DMS114 treated with DMSO at 0.1 percent for 48 hours (cell line): Measurements from ENCODE around the gene IQCK.
"Not testable (repeated sequence)": the region's sequence is repeated elsewhere in the genome, so short reads cannot be mapped to it uniquely, and the experiment has no call there.

Experiments used
- DNase-seq: peaks from one replicate; lab custom pipeline; 2025; ENCODE audit not compliant: unreplicated experiment; lab: John Stamatoyannopoulos, UW

Gene IQCK

DNA sequence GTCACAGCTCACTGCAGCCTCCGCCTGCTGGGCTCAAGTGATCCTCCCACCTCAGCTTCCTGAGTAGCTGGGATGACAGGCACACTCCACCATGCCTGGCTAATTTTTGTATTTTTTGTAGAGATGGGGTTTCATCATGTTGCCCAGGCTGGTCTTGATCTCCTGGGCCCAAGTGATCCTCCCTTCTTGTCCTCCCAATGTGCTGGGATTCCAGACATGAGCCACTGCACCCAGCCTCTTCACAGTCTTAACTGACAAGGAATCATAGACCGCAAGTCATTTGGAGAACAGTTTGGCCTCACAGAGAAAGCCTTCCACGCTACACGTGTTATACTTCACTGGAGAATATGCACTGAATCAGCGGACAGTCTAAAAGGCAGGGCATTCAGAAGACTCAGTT, 83.3 kb downstream of the IQCK start:
- DNase-seq = not testable (repeated sequence)

DNA sequence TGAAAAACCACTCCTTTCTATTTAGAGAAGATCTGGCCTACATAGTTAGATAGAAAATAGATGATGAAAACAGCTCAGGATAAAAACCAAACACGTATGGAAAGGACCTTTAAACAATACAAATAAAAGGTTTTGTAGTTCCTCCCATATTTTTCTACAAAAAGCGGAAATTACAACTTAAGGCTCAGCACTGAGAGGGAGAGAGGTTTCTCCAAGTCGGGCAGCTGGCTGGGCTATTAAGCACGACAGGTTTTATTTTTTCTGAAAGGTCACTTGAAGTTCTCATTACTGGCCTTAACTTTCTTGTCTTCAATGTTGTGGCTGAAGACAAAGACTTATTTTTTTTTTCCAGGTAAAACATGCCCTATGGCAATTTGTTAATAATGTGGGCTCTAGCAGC, 83.8 kb downstream of the IQCK start:
- DNase-seq = not testable (repeated sequence)

DNA sequence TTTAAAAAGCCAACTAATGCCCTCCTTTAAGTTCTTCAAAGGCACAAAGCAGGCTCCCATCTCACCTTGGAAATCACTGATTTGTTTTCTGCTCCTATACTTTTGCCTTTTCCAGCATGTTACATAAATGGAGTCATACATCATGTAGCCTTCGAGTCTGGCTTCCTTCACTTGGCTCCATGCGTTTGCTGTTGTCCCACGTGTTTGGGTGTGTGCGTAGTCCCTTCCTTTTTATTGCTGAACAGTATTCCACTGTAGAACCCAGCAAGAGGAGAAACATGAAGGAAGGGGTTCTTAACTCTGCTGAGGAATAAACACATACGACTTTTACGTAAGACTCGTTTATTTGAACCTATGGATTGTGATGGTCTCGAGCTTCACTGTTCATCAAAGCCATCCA, 84.5 kb downstream of the IQCK start:
- no peak for DNase-seq

DNA sequence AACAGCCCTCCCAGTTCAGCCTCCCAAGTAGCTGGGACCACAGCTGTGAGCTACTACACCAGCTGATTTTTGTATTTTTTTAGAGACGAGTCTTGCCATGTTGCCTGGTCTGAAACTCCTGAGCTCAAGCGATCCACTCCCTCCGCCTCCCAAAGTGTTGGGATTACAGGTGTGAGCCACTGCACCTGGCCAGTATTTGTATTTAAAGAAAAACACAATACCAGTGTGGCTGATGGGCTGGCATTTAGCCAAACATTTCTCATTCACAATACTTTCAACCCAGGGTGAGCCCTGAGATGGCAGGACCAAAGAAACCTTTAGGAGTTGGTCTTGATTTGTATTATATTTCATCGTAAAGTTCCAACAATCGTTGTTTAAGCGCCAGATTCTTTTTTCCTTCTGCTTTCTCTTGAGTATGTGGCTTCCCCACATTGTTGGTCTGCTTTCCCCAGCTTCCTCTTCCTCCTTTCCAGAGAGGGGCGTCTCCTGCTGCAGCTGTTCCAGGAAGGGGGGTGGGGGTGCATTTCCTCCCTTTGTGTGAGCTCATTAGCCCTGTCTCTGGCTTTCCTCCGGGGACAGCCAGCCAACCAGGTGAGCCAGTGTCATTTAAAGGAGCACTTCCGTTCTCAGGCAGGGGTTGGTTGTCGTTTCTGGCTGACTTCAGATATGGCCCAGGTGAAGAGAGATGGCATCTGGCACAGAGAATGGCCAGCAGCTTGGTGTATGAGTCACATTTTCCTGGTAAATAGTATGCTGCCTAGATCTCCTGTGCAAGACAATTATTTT, 86.7 kb downstream of the IQCK start:
- DNase-seq = no peak

DNA sequence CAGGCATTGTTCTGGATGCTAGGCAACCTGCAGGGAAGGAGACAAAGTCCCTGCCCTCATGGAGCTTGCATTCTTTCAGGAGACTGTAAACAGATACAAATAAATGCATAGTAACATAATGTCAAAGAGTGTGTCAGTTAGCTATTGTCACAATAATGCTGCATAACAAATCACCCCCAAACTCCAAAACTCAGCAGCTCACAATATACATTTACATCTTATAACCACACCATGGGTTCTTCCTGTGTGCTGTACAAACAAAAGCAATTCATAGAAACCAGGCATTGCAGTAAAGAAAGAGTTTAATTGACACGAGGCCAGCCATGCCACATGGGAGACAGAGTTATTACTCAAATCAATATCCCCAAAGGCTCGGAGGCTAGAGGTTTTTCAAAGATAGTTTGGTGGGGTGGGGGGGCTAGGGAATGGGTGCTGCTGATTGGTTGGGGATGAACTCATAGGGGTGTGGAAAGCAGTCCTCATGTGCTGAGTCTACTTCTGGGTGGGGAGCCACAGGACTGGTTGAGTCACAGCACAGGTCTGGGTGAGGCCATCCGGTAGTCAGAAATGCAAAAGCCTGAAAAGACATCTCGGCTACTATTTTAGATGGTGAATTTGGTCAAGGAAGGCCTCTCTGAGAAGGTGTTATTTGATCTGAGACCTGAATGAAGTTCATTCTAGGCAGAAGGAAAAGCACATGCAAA, 87.5 kb downstream of the IQCK start:
- no peak for DNase-seq

DNA sequence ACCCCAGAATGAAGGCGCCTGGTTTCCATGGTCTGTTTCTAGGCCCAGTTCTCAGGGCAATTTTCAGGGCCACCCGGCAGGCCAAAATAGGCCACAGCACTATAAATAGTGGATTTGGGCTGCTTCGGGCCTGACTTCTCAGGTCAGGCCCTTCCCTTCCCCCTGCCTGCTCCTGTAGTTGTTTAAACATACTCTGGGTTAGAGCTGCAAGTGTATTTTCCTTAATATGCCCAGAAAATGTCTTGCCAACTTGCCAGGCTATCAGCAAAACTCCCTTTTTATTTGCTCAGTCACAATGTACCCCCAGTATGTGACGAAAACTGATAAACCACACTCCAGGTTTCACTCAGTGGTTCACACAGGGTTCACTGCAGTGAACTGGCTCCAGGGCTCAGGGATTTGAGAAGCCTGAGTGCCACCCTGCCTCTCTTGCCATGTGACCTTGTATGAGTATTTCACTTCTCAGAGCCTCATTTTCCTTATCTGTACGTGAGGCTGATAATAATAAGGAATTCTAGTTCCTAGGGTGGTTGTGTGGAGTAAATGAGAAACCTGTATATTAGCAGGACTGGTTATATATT, 90.1 kb downstream of the IQCK start:
- no peak for DNase-seq

DNA sequence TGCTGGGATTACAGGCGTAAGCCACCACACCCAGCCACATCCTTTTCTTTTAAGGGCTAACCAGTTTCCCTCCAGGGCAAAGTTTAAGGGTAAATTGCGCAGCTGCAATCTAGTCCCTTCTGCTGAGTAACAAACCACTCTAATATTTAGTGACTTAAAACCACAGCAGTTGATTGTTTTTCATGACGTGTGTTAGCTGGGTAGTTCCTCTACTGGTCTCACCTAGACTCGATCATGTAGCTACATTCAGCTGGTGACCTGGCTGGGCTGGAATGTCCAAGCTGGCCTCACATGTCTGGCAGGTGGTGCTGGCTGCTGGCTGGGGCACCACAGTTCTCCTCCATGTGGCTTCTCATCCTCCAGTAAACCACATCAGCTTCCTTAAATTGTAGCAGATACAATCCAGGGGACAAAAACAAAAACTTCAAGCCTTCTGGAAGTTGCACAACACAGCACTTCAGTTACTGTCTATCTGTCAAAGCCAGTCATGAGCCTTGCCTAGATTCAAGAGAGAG, 91.1 kb downstream of the IQCK start:
- DNase-seq = no peak

DNA sequence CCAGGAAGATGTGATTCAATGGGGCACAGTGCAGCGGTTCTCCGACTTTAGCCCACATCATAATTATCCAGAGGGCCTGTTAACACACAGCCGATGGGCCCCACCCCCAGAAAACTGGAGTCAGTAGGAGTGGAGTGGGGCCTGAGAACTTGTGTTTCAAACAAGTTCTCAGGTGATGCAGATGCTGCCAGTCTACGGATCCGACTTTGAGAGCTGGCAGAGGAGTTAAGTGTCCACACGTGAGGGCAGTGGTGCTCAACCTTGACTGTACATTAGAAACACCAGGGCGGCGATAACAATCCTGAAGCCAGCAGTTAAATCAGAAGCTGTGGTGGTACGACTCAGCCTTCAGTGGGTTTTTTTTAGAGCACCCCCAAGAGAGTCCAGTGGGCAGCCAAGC, 91.6 kb downstream of the IQCK start:
- no peak for DNase-seq

DNA sequence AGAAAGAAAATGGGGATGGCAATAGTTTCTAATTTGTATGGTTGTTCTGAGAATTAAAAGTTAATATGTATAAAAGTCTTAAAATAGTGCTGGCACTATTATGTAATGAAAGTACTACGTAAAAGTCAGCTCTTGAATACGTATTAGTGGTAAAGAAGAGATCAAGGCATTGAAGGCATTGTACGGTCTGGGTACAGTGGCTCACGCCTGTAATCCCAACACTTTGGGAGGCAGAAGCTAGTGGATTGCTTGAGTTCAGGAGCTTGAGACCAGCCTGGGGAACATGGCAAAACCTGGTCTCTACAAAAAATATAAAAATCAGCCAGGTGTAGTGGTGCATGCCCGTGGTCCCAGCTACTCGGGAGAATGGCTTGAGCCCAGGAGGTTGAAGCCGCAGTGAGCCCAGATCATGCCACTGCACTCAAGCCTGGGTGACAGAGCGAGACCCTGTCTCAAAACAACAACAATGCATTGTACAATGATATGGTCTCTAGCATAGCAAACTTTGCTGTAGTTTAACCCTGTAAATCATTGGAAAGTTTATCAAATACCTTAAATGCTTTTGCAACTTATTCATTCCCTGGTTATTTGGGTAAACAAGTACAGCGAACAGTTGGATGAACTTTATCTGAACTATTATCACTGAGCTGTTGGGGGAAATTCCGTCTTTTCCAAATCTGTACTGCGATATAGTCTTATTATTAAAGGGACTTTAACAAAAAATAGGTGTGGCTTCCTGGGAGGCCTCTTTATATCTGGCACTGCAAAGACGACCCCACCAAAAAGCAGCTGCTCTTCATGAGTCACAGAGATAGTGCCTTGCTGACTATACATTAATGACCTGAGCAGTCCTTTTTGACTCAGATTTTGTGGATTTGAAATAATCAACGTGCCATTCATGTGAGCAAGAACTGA, 93.0 kb downstream of the IQCK start:
- no peak for DNase-seq

DNA sequence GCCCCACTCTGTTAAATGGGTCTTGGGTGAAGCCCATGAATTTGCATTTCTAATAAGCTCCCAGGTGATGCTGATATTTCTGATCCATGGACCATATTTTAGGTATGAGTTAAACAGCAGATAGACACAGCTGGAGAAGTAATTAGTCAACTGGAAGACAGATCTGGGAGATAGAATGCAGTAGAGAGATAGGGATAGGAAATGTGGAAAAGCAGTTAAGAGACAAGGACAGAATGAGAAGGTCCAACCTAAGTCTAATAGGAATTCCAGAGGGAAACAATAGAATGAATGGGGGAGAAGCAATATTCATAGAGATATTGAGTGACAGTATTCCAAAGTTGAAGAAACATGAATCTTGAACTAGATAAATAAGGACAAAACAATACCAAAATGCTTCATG, 94.9 kb downstream of the IQCK start:
- DNase-seq = no peak

DNA sequence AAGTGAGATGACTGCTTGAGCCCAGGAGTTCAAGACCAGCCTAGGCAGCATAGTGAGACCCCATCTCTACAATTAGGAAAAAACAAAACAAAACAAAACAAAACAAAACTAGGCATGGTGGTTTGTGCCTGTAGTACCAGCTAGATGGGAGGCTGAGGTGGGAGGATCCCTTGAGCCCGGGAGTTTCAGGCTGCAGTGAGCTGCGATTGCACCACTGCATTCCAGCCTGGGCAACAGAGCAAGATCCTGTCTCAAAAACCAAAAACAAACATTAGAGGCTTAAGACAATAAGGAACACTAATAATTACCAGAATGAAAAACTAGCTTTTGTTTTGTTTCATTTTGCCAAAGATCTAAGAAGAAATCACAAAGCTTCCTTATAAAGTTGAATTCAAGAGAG, 97.3 kb downstream of the IQCK start:
- no peak for DNase-seq

DNA sequence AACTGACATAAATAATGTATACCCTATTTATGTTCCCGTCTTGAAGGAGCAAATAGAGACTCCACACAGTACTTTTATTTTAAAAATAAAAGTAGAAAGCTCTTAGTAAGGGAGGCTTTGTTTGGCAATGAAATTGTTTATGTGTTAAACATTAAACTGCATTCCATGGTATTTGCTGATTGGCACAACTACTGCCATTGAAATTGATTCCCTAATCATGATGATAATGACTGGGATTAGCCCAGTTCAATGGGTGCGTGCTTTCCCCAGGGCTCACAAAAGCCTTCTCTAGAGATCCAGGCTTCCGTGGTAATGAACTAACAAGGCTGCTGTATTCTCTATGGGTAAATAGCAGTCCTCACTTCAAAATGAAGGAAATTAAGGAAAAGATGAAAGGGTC, 99.1 kb downstream of the IQCK start:
- no peak for DNase-seq

DNA sequence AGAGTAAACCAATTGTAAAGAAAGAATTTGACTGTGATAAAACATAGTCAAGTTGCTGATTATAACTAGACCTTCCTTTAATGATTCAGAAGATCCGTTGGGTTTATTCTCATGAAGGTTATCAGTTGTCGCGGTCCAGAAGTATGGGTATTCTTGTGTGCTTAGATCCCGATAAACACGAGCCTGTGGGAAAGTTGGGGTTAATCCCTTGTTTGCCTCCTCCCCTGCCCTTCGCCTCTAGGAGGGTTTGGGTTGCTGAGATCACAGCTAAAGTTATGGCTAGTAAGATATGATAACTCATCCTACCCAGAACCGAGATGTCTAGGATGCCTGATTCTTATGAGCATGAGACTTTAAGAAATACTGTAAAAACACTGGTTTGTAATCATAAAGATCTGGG, 99.8 kb downstream of the IQCK start:
- no peak for DNase-seq

DNA sequence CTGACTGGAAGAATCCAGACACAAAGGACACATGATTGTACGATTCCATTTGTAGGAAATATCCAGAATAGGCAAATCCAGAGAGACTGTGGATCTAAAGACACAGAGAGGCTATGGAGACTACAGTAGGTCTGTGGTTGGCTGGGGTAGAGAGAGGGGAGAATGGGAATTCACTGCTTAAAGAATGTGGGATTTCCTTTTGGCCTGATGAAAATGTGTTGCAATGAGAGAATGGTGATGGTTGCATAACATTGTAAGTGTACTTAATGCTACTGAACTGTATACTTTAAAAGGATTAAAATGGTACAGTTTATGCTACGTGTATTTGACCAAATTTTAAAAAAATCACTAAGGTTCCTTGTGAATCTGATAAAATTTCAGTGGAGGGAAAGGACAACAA, 104.5 kb downstream of the IQCK start:
- no peak for DNase-seq

DNA sequence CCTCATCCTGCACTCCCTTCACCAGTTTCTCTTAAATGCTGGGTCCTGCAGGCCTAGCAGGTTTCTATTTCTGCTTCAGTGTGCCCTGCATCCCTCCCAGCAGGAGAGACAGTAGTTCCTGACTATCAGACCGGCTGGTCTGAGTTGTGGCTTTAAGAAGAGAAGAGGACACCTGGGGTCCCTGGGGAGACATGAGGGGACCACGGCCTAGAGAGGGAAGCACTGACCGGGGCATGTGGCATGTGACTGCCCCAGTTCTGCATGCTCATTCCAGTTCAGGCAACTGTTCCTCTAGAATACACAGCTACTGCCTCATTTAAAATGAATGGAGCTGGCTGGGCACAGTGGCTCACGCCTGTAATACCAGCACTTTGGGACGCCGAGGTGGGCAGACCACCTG, 105.3 kb downstream of the IQCK start:
- no peak for DNase-seq

DNA sequence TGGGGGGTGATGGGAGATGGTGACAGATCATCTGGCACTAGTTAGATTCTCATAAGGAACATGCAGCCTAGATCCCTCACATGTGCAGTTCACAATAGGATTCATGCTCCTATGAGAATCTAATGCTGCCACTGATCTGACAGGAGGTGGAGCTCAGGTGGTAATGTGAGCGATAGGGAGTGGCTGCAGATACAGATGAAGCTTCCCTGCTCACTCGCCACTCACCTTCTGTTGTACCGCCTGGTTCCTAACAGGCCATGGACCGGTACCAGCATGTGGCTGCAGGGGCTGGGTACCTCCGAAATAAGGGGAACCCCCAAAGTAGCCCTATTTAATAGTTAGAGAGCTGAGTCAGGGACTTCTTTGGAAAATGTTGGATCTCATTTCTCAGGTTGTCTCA, 106.1 kb downstream of the IQCK start:
- no peak for DNase-seq

DNA sequence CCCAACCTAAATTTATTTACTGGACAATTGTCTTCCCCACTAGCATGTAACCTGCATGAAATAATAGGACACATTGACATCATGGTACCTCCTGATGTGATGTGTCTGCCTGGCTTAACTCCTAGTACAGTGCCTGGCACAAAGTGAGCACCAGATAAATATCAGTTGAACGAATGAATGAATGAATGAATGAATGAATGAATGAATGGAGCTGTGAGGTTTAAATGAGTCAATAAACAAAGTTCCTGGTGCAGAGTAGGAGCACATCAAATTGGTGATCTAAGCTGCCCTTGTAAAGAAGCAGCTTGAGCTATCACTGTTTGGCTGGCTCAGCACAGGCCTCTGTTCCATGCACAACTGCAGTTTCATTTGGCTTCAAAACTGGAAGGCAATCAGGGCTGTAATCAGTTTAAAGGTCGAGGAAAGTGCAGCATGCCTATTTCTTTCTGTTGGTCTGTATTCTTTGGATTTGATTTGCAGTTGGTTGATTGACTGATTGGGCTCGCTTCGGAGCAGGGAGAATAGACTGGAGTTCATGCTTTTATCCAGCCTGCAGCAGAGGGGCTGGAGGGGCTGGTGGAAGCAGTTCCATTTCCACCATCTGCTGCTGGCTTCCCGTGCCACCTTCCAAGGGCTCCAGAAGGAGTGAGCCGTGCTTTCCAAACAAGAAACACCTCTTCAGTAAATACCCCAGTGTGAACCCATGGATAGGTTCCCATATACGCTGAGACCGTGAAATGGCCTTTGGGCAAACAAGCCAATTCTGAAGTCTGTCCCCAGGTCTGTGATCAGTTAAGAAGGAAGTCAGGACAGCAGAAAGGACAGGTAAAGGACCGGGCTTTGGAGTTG, 112.0 kb downstream of the IQCK start:
- DNase-seq = no peak

DNA sequence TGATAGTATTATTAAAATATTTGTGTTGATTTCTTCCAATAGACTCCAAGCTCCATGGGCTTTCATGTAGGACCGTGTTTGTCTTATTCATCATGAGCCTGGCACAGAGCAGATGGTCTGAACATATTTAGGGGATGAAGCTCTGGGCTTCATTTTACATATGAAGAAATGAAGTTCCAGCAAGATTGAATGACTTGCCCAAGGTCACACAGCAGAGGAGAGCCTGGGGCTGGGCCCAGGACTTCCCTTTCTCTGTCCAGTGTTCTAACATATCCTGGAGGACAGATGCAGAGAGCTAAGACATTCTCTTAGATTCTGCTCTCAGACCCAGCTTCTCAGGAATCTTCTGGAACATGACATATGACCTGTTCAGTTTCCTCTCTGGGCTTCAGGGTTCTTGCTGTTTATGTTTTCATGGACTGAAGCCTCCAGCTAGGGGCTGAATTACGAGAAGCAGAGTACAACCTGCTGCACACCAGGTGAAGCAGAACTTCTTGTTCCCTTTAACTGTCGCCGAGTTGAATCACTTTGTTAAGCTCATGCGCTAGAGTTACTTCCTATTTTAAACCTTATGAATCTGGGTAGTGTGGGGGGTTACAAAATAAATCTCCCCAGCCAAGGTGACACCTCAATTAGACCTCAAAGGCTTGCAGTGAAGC, 113.0 kb downstream of the IQCK start:
- no peak for DNase-seq

DNA sequence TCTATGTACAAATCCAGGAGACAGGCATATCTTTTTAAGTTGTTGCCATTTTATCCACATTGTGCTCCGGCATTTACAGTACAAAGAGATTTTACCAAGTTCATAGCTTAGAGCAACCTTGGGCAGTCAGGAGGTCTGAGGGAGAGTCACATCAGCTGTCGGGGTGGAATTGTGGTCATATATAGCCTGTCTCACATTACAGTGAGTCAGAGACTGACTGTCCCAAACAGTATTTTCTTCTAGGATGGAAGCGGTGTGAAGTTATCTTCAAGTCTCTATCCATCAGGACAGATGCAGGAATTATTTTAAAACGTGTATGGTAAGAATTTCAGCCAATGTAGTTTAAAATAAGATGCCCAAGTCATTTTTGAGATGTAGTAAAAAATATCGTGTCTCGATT, 113.6 kb downstream of the IQCK start:
- no peak for DNase-seq

DNA sequence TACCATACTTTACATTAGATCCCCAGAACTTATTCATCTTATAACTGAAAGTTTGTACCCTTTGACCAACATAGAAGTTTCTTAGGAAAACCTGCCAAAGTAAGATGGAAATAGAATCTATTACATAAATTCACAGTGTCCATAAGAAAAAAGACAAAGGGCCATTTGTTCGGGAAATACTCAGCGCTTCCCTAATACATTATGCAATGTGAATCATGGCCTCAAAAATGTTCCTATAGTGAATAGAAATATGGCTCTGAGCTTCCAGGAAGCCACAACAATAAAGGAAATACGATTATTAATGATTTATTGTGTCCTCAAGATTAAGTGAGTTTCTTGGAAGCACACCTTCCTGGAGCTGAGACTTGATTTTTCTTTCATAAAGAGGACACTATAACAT, 115.1 kb downstream of the IQCK start:
- DNase-seq = no peak
